GM12801 (cell line): ENCODE data around the gene NMU.

Experiments used
- CTCF ChIP-seq: IDR thresholded peaks from one replicate; pipeline ENCODE4 v1.5.1; 2011; ENCODE audit warnings: control low read depth; ENCODE audit not compliant: insufficient read length; ENCODE audit errors: extremely low read depth

NMU gene

GRCh38 chr4:55650483-55650882, 14.4 kb upstream of the NMU start:
- TF ChIP-seq CTCF, result no peak

- TF ChIP-seq CTCF, result no peak
Measured at GRCh38 chr4:55637272-55637820, 1.2 kb upstream of the NMU start.

- TF ChIP-seq CTCF, result no peak
Measured at GRCh38 chr4:55636656-55636999, 530 bp upstream of the NMU start.

GRCh38 chr4:55635282-55635681, 816 bp downstream of the NMU start:
- TF ChIP-seq CTCF, result no peak

- no peak for TF ChIP-seq CTCF
Measured at GRCh38 chr4:55634417-55635128, 1.5 kb downstream of the NMU start.

- no peak for TF ChIP-seq CTCF
Measured at GRCh38 chr4:55633903-55634302, 2.2 kb downstream of the NMU start.

GRCh38 chr4:55625835-55626234, 10.3 kb downstream of the NMU start:
- TF ChIP-seq CTCF, result no peak
